WTC11 (cell line): ENCODE data around the gene INSM2. TPM values are rescaled to one million over a fixed set of nuclear protein-coding genes. Genes with fewer than 3 reads are reported as not detected.

Source experiments
- ATAC-seq: fragments of 200-7000 bp; cut with Tn5 transposase; 2 replicates; pipeline ENCODE4 v1.10.0; 2021; ENCODE audit warnings: mild to moderate bottlenecking, moderate library complexity
- CTCF ChIA-PET: fragments of 300-600 bp; sonication (Branson Sonifier 250); formaldehyde crosslinking; loops from one replicate; lab custom pipeline; 2021; ENCODE audit warnings: antibody characterized with exemption; lab: Charles Lee
- POLR2A ChIA-PET: fragments of 350-600 bp; sonication (Branson Sonifier 250); formaldehyde crosslinking; loops from one replicate; lab custom pipeline; 2021; ENCODE audit warnings: antibody characterized with exemption; lab: Charles Lee
- DNase-seq: peaks from one replicate; pipeline ENCODE4 v3.0.0; 2021; ENCODE audit warnings: low spot score
- H3K27ac Mint-ChIP-seq: 2 replicates; pipeline ENCODE4 v1.8.0; 2021; ENCODE audit warnings: mixed read lengths
- H3K27me3 Mint-ChIP-seq: 2 replicates; pipeline ENCODE4 v1.8.0; 2021; ENCODE audit warnings: low read depth, mild to moderate bottlenecking, moderate library complexity, mixed read lengths
- H3K36me3 Mint-ChIP-seq: 2 replicates; pipeline ENCODE4 v1.8.0; 2021; ENCODE audit warnings: mixed read lengths
- H3K4me1 Mint-ChIP-seq: 2 replicates; pipeline ENCODE4 v1.8.0; 2022; ENCODE audit warnings: mixed read lengths
- H3K4me3 Mint-ChIP-seq: 2 replicates; pipeline ENCODE4 v1.8.0; 2021; ENCODE audit warnings: mild to moderate bottlenecking, moderate library complexity, mixed read lengths
- H3K9me3 Mint-ChIP-seq: 2 replicates; pipeline ENCODE4 v1.8.0; 2021; ENCODE audit warnings: mixed read lengths
- ATF3 ChIP-seq: sonication (generic); formaldehyde crosslinking; conservative IDR thresholded peaks from 2 replicates; pipeline ENCODE4 v1.8.1; 2022; ENCODE audit warnings: mild to moderate bottlenecking, missing genetic modification reagents
- CBFB ChIP-seq: sonication (generic); formaldehyde crosslinking; IDR thresholded peaks from 2 replicates; pipeline ENCODE4 v1.8.1; 2022; ENCODE audit warnings: mild to moderate bottlenecking, low read depth, missing genetic modification reagents
- CTCF ChIP-seq: fragments of 200-600 bp; IDR thresholded peaks from 2 replicates; pipeline ENCODE4 v1.8.0; 2022; ENCODE audit warnings: antibody characterized with exemption
- ETV6 ChIP-seq: sonication (generic); formaldehyde crosslinking; IDR thresholded peaks from 2 replicates; pipeline ENCODE4 v1.8.1; 2022; ENCODE audit warnings: mild to moderate bottlenecking, missing genetic modification reagents
- GABPB1 ChIP-seq: sonication (generic); formaldehyde crosslinking; IDR thresholded peaks from 2 replicates; pipeline ENCODE4 v1.8.1; 2023; ENCODE audit warnings: mild to moderate bottlenecking, missing genetic modification reagents
- IRF2 ChIP-seq: sonication (generic); formaldehyde crosslinking; IDR thresholded peaks from 2 replicates; pipeline ENCODE4 v1.8.0; 2022; ENCODE audit warnings: low read depth, missing genetic modification reagents, borderline replicate concordance
- MAX ChIP-seq: sonication (generic); formaldehyde crosslinking; IDR thresholded peaks from 2 replicates; pipeline ENCODE4 v1.8.0; 2022; ENCODE audit warnings: mild to moderate bottlenecking, missing genetic modification reagents
- MLX ChIP-seq: sonication (generic); formaldehyde crosslinking; IDR thresholded peaks from 2 replicates; pipeline ENCODE4 v1.8.1; 2023; ENCODE audit warnings: mild to moderate bottlenecking, missing genetic modification reagents, moderate library complexity
- STAT6 ChIP-seq: sonication (generic); formaldehyde crosslinking; conservative IDR thresholded peaks from 2 replicates; pipeline ENCODE4 v1.8.1; 2023; ENCODE audit warnings: mild to moderate bottlenecking, low read depth, missing genetic modification reagents, moderate library complexity
- TEAD1 ChIP-seq: sonication (generic); formaldehyde crosslinking; IDR thresholded peaks from 2 replicates; pipeline ENCODE4 v1.8.0; 2022; ENCODE audit warnings: mild to moderate bottlenecking, missing genetic modification reagents
- USF1 ChIP-seq: sonication (generic); formaldehyde crosslinking; IDR thresholded peaks from 2 replicates; pipeline ENCODE4 v1.8.0; 2022; ENCODE audit warnings: mild to moderate bottlenecking, missing genetic modification reagents
- ZBTB21 ChIP-seq: sonication (generic); formaldehyde crosslinking; IDR thresholded peaks from 2 replicates; pipeline ENCODE4 v1.8.1; 2023; ENCODE audit warnings: mild to moderate bottlenecking, missing genetic modification reagents, borderline replicate concordance
- ZNF396 ChIP-seq: fragments of 250-450 bp; sonication (Bioruptor Pico); IDR thresholded peaks from 2 replicates; pipeline ENCODE4 v1.8.0; 2021; ENCODE audit warnings: mild to moderate bottlenecking, moderate library complexity, borderline replicate concordance
- ZNF416 ChIP-seq: fragments of 250-450 bp; sonication (Bioruptor Pico); IDR thresholded peaks from 2 replicates; pipeline ENCODE4 v1.9.0; 2021; ENCODE audit warnings: mild to moderate bottlenecking, inconsistent platforms
- total RNA-seq: library from RNA; stranded (reverse); gene quantifications from 3 replicates; pipeline ENCODE4 v1.2.3, GENCODE V29; 2021

The INSM2 gene
- total RNA-seq, 1 experiment from 2014 or later, result 0.07 TPM

GRCh38 chr14:35556548-35556947, 22.6 kb downstream of the INSM2 start (continued):
- TF ChIP-seq STAT6 (CRISPR knock-in tag) (no peak), CTCF (no peak), MAX (no peak), IRF2 (CRISPR knock-in tag) (no peak)

GRCh38 chr14:35557221-35557747, 23.3 kb downstream of the INSM2 start:
- Mint-ChIP-seq H3K36me3 (no peaks in the 10 kb centered on the region), H3K4me3 (no peak overlapping the region), H3K27me3 (no peaks in the 10 kb centered on the region)
- ATAC-seq, result no peak
- POLR2A ChIA-PET, result no interaction called here
- DNase-seq, result no peak
- TF ChIP-seq ZBTB21 (CRISPR knock-in tag) (no peak), TEAD1 (CRISPR knock-in tag) (no peak), MLX (no peak), CBFB (CRISPR knock-in tag) (no peak)
- TF ChIP-seq, all 79 proteins: peak for 0
- H3K9me3 Mint-ChIP-seq, result no peaks in the 10 kb centered on the region
- CTCF ChIA-PET, result no interaction called here
- H3K4me1 Mint-ChIP-seq, result peaks cover 16% of the 10 kb centered on the region
- H3K27ac Mint-ChIP-seq, result no peak overlapping the region

GRCh38 chr14:35558680-35559079, 24.7 kb downstream of the INSM2 start:
- no peaks in the 10 kb centered on the region for H3K36me3 Mint-ChIP-seq
- no peaks in the 10 kb centered on the region for H3K9me3 Mint-ChIP-seq
- peaks cover 16% of the 10 kb centered on the region for H3K4me1 Mint-ChIP-seq
- DNase-seq, result no peak
- ATAC-seq, result peak; percentile 95
- no peaks in the 10 kb centered on the region for H3K27me3 Mint-ChIP-seq
- H3K4me3 Mint-ChIP-seq, result no peak overlapping the region
- TF ChIP-seq ZNF396 (CRISPR knock-in tag), result no peak
- TF ChIP-seq USF1 (CRISPR knock-in tag), result no peak
- no peak for TF ChIP-seq ATF3 (CRISPR knock-in tag)
- no peak for TF ChIP-seq ETV6 (CRISPR knock-in tag)
- TF ChIP-seq ZNF416 (CRISPR knock-in tag), result no peak
- TF ChIP-seq GABPB1, result no peak
- CTCF ChIA-PET, result interaction anchor here (1.3 kb wide), 1 partner anchor 25 kb away, joined by 3 read pairs; the partner anchor contains the start of gene INSM2
- H3K27ac Mint-ChIP-seq, result no peak overlapping the region
- POLR2A ChIA-PET, result no interaction called here
